ENCODE results near the gene IL24.
A peak's percentile ranks its signal among the peaks of the same experiment; 100 is the strongest.

The IL24 gene

GRCh38 chr1:206905295-206906164, 8.3 kb downstream of the IL24 start:
- DNase-seq = no peak

- DNase-seq = peak in 1 of 3 experiments; percentile 29
Measured at GRCh38 chr1:206907304-206907991, 10.2 kb downstream of the IL24 start.

- DNase-seq = no peak
Measured at GRCh38 chr1:206908038-206908437, 10.8 kb downstream of the IL24 start.

- DNase-seq = peak; percentile 85 to 88 (median 87)
Measured at GRCh38 chr1:206909161-206909882, 12.1 kb downstream of the IL24 start.

- no peak for DNase-seq
Measured at GRCh38 chr1:206909883-206910318, 12.7 kb downstream of the IL24 start.

GRCh38 chr1:206911064-206911663, 13.9 kb downstream of the IL24 start:
- DNase-seq = peak; percentile 14 to 71 (median 70)

GRCh38 chr1:206912445-206913095, 15.3 kb downstream of the IL24 start:
- peak; percentile 77 to 98 (median 93) for DNase-seq

GRCh38 chr1:206913766-206914537, 16.7 kb downstream of the IL24 start:
- DNase-seq = no peak

- DNase-seq = peak in 1 of 3 experiments; percentile 18
Measured at GRCh38 chr1:206915030-206915735, 17.9 kb downstream of the IL24 start.

- no peak for DNase-seq
Measured at GRCh38 chr1:206916000-206916709, 18.9 kb downstream of the IL24 start.

- no peak for DNase-seq
Measured at GRCh38 chr1:206918076-206918475, 20.8 kb downstream of the IL24 start.

- DNase-seq = peak in 2 of 3 experiments; percentile 16 to 32
Measured at GRCh38 chr1:206921772-206922265, 24.6 kb downstream of the IL24 start, which contains the start of gene FCMR. FCMR (minus strand) TSS chr1:206921941; CDS start chr1:206921854, 87 bp downstream.

- DNase-seq = no peak
Measured at GRCh38 chr1:206922524-206922923, 25.3 kb downstream of the IL24 start.

- DNase-seq = no peak
Measured at GRCh38 chr1:206923009-206923960, 26.0 kb downstream of the IL24 start.

GRCh38 chr1:206923961-206924557, 26.8 kb downstream of the IL24 start:
- peak in 1 of 3 experiments; percentile 6 for DNase-seq

- no peak for DNase-seq
Measured at GRCh38 chr1:206924592-206925105, 27.4 kb downstream of the IL24 start.

- peak in 1 of 3 experiments; percentile 4 for DNase-seq
Measured at GRCh38 chr1:206925106-206925736, 28.0 kb downstream of the IL24 start.
